ENCODE results near the gene AFF1. TPM values are rescaled to one million over a fixed set of nuclear protein-coding genes. Genes with fewer than 3 reads are reported as not detected.

The AFF1 gene
- total RNA-seq, 1 experiment from 2014 or later = 93.4 TPM

DNA sequence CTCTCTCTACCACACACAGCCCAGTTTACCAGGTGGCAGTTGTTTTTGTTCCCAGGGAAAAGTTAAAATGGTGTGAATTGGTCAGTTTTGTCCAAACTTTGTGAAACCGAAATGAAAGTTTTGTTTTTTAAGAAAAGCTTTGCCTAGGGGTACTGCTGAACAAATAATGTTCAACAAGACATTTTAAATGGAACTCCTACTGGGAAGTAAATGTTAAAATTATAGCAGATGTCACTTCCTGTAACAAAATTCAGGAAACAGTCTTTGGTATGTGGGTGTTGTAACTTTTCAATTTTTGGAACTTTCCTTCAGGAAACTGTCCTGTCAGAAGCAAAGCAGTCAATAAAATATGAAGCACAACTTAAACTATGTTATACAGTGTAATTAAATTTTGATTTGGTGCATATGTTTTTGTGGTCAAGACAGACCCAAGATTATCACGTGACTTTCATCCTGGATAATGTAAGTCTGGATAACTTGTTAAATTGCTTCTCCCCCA is 79.5 kb downstream of the AFF1 start:
- Mint-ChIP-seq H3K9me3 (no peaks in the 10 kb centered on the region), H3K36me3 (no peaks in the 10 kb centered on the region), H3K4me1 (peaks cover 95% of the 10 kb centered on the region), H3K27me3 (ENCODE audit: low read depth) (no peaks in the 10 kb centered on the region), H3K4me3 (peak overlapping the region; percentile 36; the same call in 1 of the 2 replicates), H3K27ac (peak overlapping the region; percentile 96)
- DNase-seq (ENCODE audit: low spot score) (no peak), ATAC-seq (no peak)
- TF ChIP-seq CBFB (CRISPR knock-in tag; IDR thresholded peaks at IDR 0.05; ENCODE audit: low read depth) = no peak
- TF ChIP-seq E2F4 (CRISPR knock-in tag; IDR thresholded peaks at IDR 0.05; ENCODE audit: borderline replicate concordance, low read depth) = no peak
- TF ChIP-seq, protein P1, sequence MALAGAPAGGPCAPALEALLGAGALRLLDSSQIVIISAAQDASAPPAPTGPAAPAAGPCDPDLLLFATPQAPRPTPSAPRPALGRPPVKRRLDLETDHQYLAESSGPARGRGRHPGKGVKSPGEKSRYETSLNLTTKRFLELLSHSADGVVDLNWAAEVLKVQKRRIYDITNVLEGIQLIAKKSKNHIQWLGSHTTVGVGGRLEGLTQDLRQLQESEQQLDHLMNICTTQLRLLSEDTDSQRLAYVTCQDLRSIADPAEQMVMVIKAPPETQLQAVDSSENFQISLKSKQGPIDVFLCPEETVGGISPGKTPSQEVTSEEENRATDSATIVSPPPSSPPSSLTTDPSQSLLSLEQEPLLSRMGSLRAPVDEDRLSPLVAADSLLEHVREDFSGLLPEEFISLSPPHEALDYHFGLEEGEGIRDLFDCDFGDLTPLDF (CRISPR knock-in tag; IDR thresholded peaks at IDR 0.05) = no peak
- no peak for TF ChIP-seq RORB (CRISPR knock-in tag; IDR thresholded peaks at IDR 0.05)
- TF ChIP-seq, protein P2, sequence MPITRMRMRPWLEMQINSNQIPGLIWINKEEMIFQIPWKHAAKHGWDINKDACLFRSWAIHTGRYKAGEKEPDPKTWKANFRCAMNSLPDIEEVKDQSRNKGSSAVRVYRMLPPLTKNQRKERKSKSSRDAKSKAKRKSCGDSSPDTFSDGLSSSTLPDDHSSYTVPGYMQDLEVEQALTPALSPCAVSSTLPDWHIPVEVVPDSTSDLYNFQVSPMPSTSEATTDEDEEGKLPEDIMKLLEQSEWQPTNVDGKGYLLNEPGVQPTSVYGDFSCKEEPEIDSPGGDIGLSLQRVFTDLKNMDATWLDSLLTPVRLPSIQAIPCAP (CRISPR knock-in tag; IDR thresholded peaks at IDR 0.05) = no peak
- TF ChIP-seq ESRRA (CRISPR knock-in tag; IDR thresholded peaks at IDR 0.05; ENCODE audit: borderline replicate concordance) = no peak
- TF ChIP-seq TP53 (CRISPR knock-in tag; IDR thresholded peaks at IDR 0.05) = no peak
- TF ChIP-seq ETV6 (CRISPR knock-in tag; IDR thresholded peaks at IDR 0.05) = no peak
- no peak for TF ChIP-seq GRHL2 (CRISPR knock-in tag; IDR thresholded peaks at IDR 0.05; ENCODE audit: insufficient replicate concordance, severe bottlenecking)
- TF ChIP-seq STAT6 (CRISPR knock-in tag; conservative IDR thresholded peaks at IDR 0.05; ENCODE audit: low read depth) = no peak
- TF ChIP-seq, protein P3, sequence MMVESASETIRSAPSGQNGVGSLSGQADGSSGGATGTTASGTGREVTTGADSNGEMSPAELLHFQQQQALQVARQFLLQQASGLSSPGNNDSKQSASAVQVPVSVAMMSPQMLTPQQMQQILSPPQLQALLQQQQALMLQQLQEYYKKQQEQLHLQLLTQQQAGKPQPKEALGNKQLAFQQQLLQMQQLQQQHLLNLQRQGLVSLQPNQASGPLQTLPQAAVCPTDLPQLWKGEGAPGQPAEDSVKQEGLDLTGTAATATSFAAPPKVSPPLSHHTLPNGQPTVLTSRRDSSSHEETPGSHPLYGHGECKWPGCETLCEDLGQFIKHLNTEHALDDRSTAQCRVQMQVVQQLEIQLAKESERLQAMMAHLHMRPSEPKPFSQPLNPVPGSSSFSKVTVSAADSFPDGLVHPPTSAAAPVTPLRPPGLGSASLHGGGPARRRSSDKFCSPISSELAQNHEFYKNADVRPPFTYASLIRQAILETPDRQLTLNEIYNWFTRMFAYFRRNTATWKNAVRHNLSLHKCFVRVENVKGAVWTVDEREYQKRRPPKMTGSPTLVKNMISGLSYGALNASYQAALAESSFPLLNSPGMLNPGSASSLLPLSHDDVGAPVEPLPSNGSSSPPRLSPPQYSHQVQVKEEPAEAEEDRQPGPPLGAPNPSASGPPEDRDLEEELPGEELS (CRISPR knock-in tag; IDR thresholded peaks at IDR 0.05) = no peak
- TF ChIP-seq, protein P4, sequence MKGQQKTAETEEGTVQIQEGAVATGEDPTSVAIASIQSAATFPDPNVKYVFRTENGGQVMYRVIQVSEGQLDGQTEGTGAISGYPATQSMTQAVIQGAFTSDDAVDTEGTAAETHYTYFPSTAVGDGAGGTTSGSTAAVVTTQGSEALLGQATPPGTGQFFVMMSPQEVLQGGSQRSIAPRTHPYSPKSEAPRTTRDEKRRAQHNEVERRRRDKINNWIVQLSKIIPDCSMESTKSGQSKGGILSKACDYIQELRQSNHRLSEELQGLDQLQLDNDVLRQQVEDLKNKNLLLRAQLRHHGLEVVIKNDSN (CRISPR knock-in tag; IDR thresholded peaks at IDR 0.05) = no peak
- TF ChIP-seq USF2 (CRISPR knock-in tag; IDR thresholded peaks at IDR 0.05) = no peak
- TF ChIP-seq GTF2I (CRISPR knock-in tag; conservative IDR thresholded peaks at IDR 0.05) = no peak
- TF ChIP-seq, protein P5, sequence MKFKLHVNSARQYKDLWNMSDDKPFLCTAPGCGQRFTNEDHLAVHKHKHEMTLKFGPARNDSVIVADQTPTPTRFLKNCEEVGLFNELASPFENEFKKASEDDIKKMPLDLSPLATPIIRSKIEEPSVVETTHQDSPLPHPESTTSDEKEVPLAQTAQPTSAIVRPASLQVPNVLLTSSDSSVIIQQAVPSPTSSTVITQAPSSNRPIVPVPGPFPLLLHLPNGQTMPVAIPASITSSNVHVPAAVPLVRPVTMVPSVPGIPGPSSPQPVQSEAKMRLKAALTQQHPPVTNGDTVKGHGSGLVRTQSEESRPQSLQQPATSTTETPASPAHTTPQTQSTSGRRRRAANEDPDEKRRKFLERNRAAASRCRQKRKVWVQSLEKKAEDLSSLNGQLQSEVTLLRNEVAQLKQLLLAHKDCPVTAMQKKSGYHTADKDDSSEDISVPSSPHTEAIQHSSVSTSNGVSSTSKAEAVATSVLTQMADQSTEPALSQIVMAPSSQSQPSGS (CRISPR knock-in tag; IDR thresholded peaks at IDR 0.05; ENCODE audit: borderline replicate concordance, low read depth) = no peak
- TF ChIP-seq NFE2L1 (CRISPR knock-in tag; IDR thresholded peaks at IDR 0.05) = no peak
- TF ChIP-seq TEAD4 (CRISPR knock-in tag; IDR thresholded peaks at IDR 0.05) = no peak
- ChIA-PET CTCF (interaction anchor here (1.5 kb wide), 1 partner anchor 79 kb away, joined by 5 read pairs; the partner anchor contains the start of gene AFF1), POLR2A (no interaction called here)

All from WTC11 (cell line).